NCI-H2107 (cell line): ENCODE results near the gene PXMP4.

Source experiments
- DNase-seq: peaks from one replicate; lab custom pipeline; 2025; lab: John Stamatoyannopoulos, UW

PXMP4 gene

GRCh38 chr20:33732166-33732970, 12.3 kb upstream of the PXMP4 start:
- DNase-seq, result no peak

- DNase-seq, result peak; percentile 56
These were observed 11.6 kb upstream of the PXMP4 start, which contains the start of gene ZNF341 for GRCh38 chr20:33731693-33732165. Gene ZNF341, plus strand, starts transcription at chr20:33731996. Its CDS starts 26 bp downstream, at chr20:33732022.

- no peak for DNase-seq
These were observed 11.0 kb upstream of the PXMP4 start for GRCh38 chr20:33730946-33731692.

- DNase-seq, result no peak
These were observed 9.0 kb upstream of the PXMP4 start for GRCh38 chr20:33729101-33729500.

- DNase-seq, result no peak
These were observed 8.4 kb upstream of the PXMP4 start for GRCh38 chr20:33728463-33728862.

- DNase-seq, result no peak
These were observed 7.7 kb upstream of the PXMP4 start for GRCh38 chr20:33727806-33728205.

GRCh38 chr20:33727115-33727479, 7.0 kb upstream of the PXMP4 start:
- no peak for DNase-seq

GRCh38 chr20:33725607-33726264, 5.6 kb upstream of the PXMP4 start:
- no peak for DNase-seq

GRCh38 chr20:33724439-33725094, 4.5 kb upstream of the PXMP4 start:
- DNase-seq, result no peak

GRCh38 chr20:33721391-33722140, 1.5 kb upstream of the PXMP4 start:
- no peak for DNase-seq

- no peak for DNase-seq
These were observed 677 bp downstream of the PXMP4 start for GRCh38 chr20:33719277-33719988.

GRCh38 chr20:33716498-33716897, 3.6 kb downstream of the PXMP4 start:
- no peak for DNase-seq

- no peak for DNase-seq
These were observed 6.2 kb downstream of the PXMP4 start for GRCh38 chr20:33713865-33714367.

- no peak for DNase-seq
These were observed 8.7 kb downstream of the PXMP4 start for GRCh38 chr20:33711446-33711738.

- DNase-seq, result no peak
These were observed 9.2 kb downstream of the PXMP4 start for GRCh38 chr20:33710681-33711445.

GRCh38 chr20:33709905-33710541, 10.1 kb downstream of the PXMP4 start:
- DNase-seq, result no peak

GRCh38 chr20:33709398-33709797, 10.7 kb downstream of the PXMP4 start:
- no peak for DNase-seq

- no peak for DNase-seq
These were observed 12.4 kb downstream of the PXMP4 start for GRCh38 chr20:33707668-33708067.

- DNase-seq, result no peak
These were observed 15.7 kb downstream of the PXMP4 start for GRCh38 chr20:33704197-33704924.
